ENCODE data around the gene KIAA1671.

Gene KIAA1671

GRCh38 chr22:25085156-25085555 is 132.6 kb downstream of the KIAA1671 start:
- TF ChIP-seq CTCF (IDR thresholded peaks at IDR 0.05; ENCODE audit: low read depth, low read length, missing control alignments), result no peak
- H3K36me3 ChIP-seq (replicated peaks), result no peaks in the 10 kb centered on the region
- H3K4me3 ChIP-seq (ENCODE audit: low read depth, low read length), result no peak overlapping the region
- no peaks in the 10 kb centered on the region for H3K27me3 ChIP-seq (replicated peaks)
- DNase-seq, result no peak
- in situ Hi-C loops (cut with HindIII; ENCODE audit: low pct_ligation_motif_present, low sequenced_read_pairs), result no loop called here
- no peak overlapping the region for H3K27ac ChIP-seq

GRCh38 chr22:25085930-25086901 is 133.7 kb downstream of the KIAA1671 start:
- no peak for DNase-seq

GRCh38 chr22:25086902-25087282 is 134.4 kb downstream of the KIAA1671 start:
- H3K27me3 ChIP-seq (replicated peaks), result no peaks in the 10 kb centered on the region
- no peaks in the 10 kb centered on the region for H3K36me3 ChIP-seq (replicated peaks)
- H3K27ac ChIP-seq, result no peak overlapping the region
- in situ Hi-C loops (cut with HindIII; ENCODE audit: low pct_ligation_motif_present, low sequenced_read_pairs), result no loop called here
- H3K4me3 ChIP-seq (ENCODE audit: low read depth, low read length), result no peak overlapping the region
- no peak for TF ChIP-seq CTCF (IDR thresholded peaks at IDR 0.05; ENCODE audit: low read depth, low read length, missing control alignments)
- no peak for DNase-seq

More at GRCh38 chr22:25085930-25086901, 133.7 kb downstream of the KIAA1671 start:
- Histone ChIP-seq H3K36me3 (replicated peaks) (no peaks in the 10 kb centered on the region), H3K27me3 (replicated peaks) (no peaks in the 10 kb centered on the region), H3K4me3 (ENCODE audit: low read depth, low read length) (no peak overlapping the region), H3K27ac (no peak overlapping the region)
- TF ChIP-seq CTCF (IDR thresholded peaks at IDR 0.05; ENCODE audit: low read depth, low read length, missing control alignments), result no peak
- in situ Hi-C loops (cut with HindIII; ENCODE audit: low pct_ligation_motif_present, low sequenced_read_pairs), result no loop called here

GRCh38 chr22:25090225-25090890 is 137.8 kb downstream of the KIAA1671 start:
- in situ Hi-C loops (cut with HindIII; ENCODE audit: low pct_ligation_motif_present, low sequenced_read_pairs), result no loop called here
- no peak overlapping the region for H3K4me3 ChIP-seq (ENCODE audit: low read depth, low read length)
- no peaks in the 10 kb centered on the region for H3K36me3 ChIP-seq (replicated peaks)
- H3K27ac ChIP-seq, result no peak overlapping the region
- H3K27me3 ChIP-seq (replicated peaks), result no peaks in the 10 kb centered on the region
- DNase-seq, result no peak
- no peak for TF ChIP-seq CTCF (IDR thresholded peaks at IDR 0.05; ENCODE audit: low read depth, low read length, missing control alignments)

- TF ChIP-seq CTCF (IDR thresholded peaks at IDR 0.05; ENCODE audit: low read depth, low read length, missing control alignments), result no peak
- Histone ChIP-seq H3K27ac (no peak overlapping the region), H3K36me3 (replicated peaks) (no peaks in the 10 kb centered on the region), H3K4me3 (ENCODE audit: low read depth, low read length) (no peak overlapping the region), H3K27me3 (replicated peaks) (no peaks in the 10 kb centered on the region)
- in situ Hi-C loops (cut with HindIII; ENCODE audit: low pct_ligation_motif_present, low sequenced_read_pairs), result no loop called here
- DNase-seq, result no peak
Observed at GRCh38 chr22:25091458-25091857, 138.9 kb downstream of the KIAA1671 start.

Measured in brain microvascular endothelial cell (primary cell).